WERI-Rb-1 (cell line): Measurements from ENCODE around the gene SPOCK3.

ENCODE experiments used
- DNase-seq: peaks from one replicate; pipeline ENCODE4 v3.0.0-alpha.2; 2020
- H3K27ac ChIP-seq: fragments of 250-450 bp; sonication (Bioruptor Pico); 2 replicates; pipeline ENCODE4 v1.5.1; 2020; ENCODE audit warnings: mild to moderate bottlenecking, moderate library complexity
- H3K27me3 ChIP-seq: fragments of 250-450 bp; sonication (Bioruptor Pico); 2 replicates; pipeline ENCODE4 v1.5.1; 2021; ENCODE audit warnings: mild to moderate bottlenecking, low read depth, moderate library complexity; ENCODE audit not compliant: insufficient read depth, severe bottlenecking
- H3K36me3 ChIP-seq: fragments of 250-450 bp; sonication (Bioruptor Pico); 2 replicates; pipeline ENCODE4 v1.5.1; 2020; ENCODE audit warnings: mild to moderate bottlenecking, moderate library complexity
- H3K4me3 ChIP-seq: 2 replicates; pipeline ENCODE4 v1.5.1; 2011; ENCODE audit warnings: low read depth, mild to moderate bottlenecking, control low read depth, low read length
- H3K9me3 ChIP-seq: fragments of 250-450 bp; sonication (Bioruptor Pico); 2 replicates; pipeline ENCODE4 v1.5.1; 2021; ENCODE audit warnings: mild to moderate bottlenecking, moderate library complexity; ENCODE audit not compliant: severe bottlenecking
- CTCF ChIP-seq: IDR thresholded peaks from 2 replicates; pipeline ENCODE4 v1.5.1; 2011; ENCODE audit warnings: low read depth, mild to moderate bottlenecking, control low read depth, inconsistent platforms, low read length

SPOCK3 gene

GRCh38 chr4:167239627-167240026 is 5.3 kb upstream of the SPOCK3 start:
- H3K27me3 ChIP-seq = no peaks in the 10 kb centered on the region
- no peak overlapping the region for H3K27ac ChIP-seq
- no peak overlapping the region for H3K4me3 ChIP-seq
- H3K9me3 ChIP-seq = no peaks in the 10 kb centered on the region
- TF ChIP-seq CTCF = no peak
- no peaks in the 10 kb centered on the region for H3K36me3 ChIP-seq
- DNase-seq = no peak

GRCh38 chr4:167238226-167238625 is 3.9 kb upstream of the SPOCK3 start:
- no peak overlapping the region for H3K27ac ChIP-seq
- no peaks in the 10 kb centered on the region for H3K36me3 ChIP-seq
- DNase-seq = no peak
- no peaks in the 10 kb centered on the region for H3K27me3 ChIP-seq
- no peak for TF ChIP-seq CTCF
- H3K4me3 ChIP-seq = no peak overlapping the region
- H3K9me3 ChIP-seq = no peaks in the 10 kb centered on the region

GRCh38 chr4:167233685-167234315 is 494 bp downstream of the SPOCK3 start:
- Histone ChIP-seq H3K27ac (no peak overlapping the region), H3K27me3 (no peaks in the 10 kb centered on the region), H3K4me3 (peak overlapping the region; percentile 81), H3K9me3 (no peaks in the 10 kb centered on the region), H3K36me3 (no peaks in the 10 kb centered on the region)
- TF ChIP-seq CTCF = 0 out of 2 replicates have a peak, but pooled peaks have one; percentile 9
- peak; percentile 54 for DNase-seq

GRCh38 chr4:167232805-167233684 is 1.2 kb downstream of the SPOCK3 start:
- H3K27me3 ChIP-seq = no peaks in the 10 kb centered on the region
- H3K36me3 ChIP-seq = no peaks in the 10 kb centered on the region
- DNase-seq = no peak
- no peak for TF ChIP-seq CTCF
- H3K27ac ChIP-seq = no peak overlapping the region
- no peaks in the 10 kb centered on the region for H3K9me3 ChIP-seq
- H3K4me3 ChIP-seq = peak overlapping the region; percentile 81

- Histone ChIP-seq H3K27ac (no peak overlapping the region), H3K9me3 (no peaks in the 10 kb centered on the region), H3K27me3 (no peaks in the 10 kb centered on the region), H3K4me3 (no peak overlapping the region), H3K36me3 (no peaks in the 10 kb centered on the region)
- DNase-seq = no peak
- TF ChIP-seq CTCF = no peak
Measured at GRCh38 chr4:167230744-167231143, 3.5 kb downstream of the SPOCK3 start.
